B cell (primary cell): ENCODE data around the gene CADM1. TPM values are rescaled to one million over a fixed set of nuclear protein-coding genes. Genes with fewer than 3 reads are reported as not detected.

Experiments used
- ATAC-seq: fragments of 200-7000 bp; cut with Tn5 transposase; one replicate; pipeline ENCODE4 v1.10.0; 2021; ENCODE audit warnings: low read depth, mild to moderate bottlenecking, moderate number of reproducible peaks, moderate library complexity
- CTCF ChIA-PET: fragments of 350-600 bp; sonication (Branson Sonifier 250); formaldehyde crosslinking; loops from one replicate; lab custom pipeline; 2021; ENCODE audit warnings: antibody characterized with exemption, inconsistent platforms; lab: Charles Lee
- POLR2A ChIA-PET: fragments of 350-600 bp; sonication (Branson Sonifier 250); formaldehyde crosslinking; loops from one replicate; lab custom pipeline; 2021; ENCODE audit warnings: antibody characterized with exemption; lab: Charles Lee
- DNase-seq: peaks from one replicate; pipeline ENCODE4 v3.0.0; 2013
- H2AFZ ChIP-seq: 2 replicates; pipeline ENCODE4 v1.6.1; 2012; ENCODE audit warnings: mild to moderate bottlenecking, low read depth, low read length; ENCODE audit not compliant: insufficient read depth, poor library complexity, severe bottlenecking
- H3K27ac ChIP-seq, 2 donors: 1 replicate in 1 of 2; 2 replicates in 1 of 2; pipeline ENCODE4 v1.5.1; 2012 to 2013; ENCODE audit warnings: low read length in 2 of 2, mild to moderate bottlenecking in 2 of 2, moderate library complexity in 1 of 2
- H3K27me3 ChIP-seq, 4 experiments: fragments of 200-600 bp in 1 of 4; sonication (generic) in 1 of 4; replicated peaks in 1 of 4; 1 replicate in 2 of 4; 2 replicates in 2 of 4; pipeline versions ENCODE4 v1.6.1 to v1.7.0; 2013 to 2016; ENCODE audit warnings: low read length in 3 of 4, mild to moderate bottlenecking in 2 of 4, mixed read lengths in 1 of 4, moderate library complexity in 1 of 4; ENCODE audit not compliant: insufficient read depth in 4 of 4, control insufficient read depth in 3 of 4; ENCODE audit errors: control extremely low read depth in 1 of 4
- H3K36me3 ChIP-seq, 2 experiments: replicated peaks in 1 of 2; 1 replicate in 1 of 2; 2 replicates in 1 of 2; pipeline versions ENCODE4 v1.6.1 to v1.7.1; 2013; ENCODE audit warnings: low read length in 1 of 2; ENCODE audit not compliant: insufficient read depth in 2 of 2, control insufficient read depth in 1 of 2; ENCODE audit errors: control extremely low read depth in 1 of 2, extremely low read depth in 1 of 2
- H3K4me1 ChIP-seq, 2 donors: fragments of 200-600 bp in 1 of 2; sonication (generic) in 1 of 2; 1 replicate in 1 of 2; 2 replicates in 1 of 2; pipeline versions ENCODE4 v1.5.1 to v1.6.1; 2013 to 2017; ENCODE audit warnings: low read length in 2 of 2; ENCODE audit not compliant: control insufficient read depth in 2 of 2, insufficient read depth in 2 of 2
- H3K4me2 ChIP-seq: replicated peaks from 2 replicates; pipeline ENCODE3; 2012; ENCODE audit warnings: mild to moderate bottlenecking, low read depth, low read length; ENCODE audit not compliant: poor library complexity, severe bottlenecking
- H3K4me3 ChIP-seq, 5 experiments: fragments of 200-600 bp in 1 of 5; sonication (generic) in 1 of 5; 1 replicate in 3 of 5; 2 replicates in 2 of 5; pipeline versions ENCODE4 v1.5.1 to v1.7.0; 2011 to 2016; ENCODE audit warnings: low read length in 4 of 5, mild to moderate bottlenecking in 4 of 5, low read depth in 2 of 5, control low read depth in 1 of 5, moderate library complexity in 1 of 5; ENCODE audit not compliant: insufficient read depth in 1 of 5; ENCODE audit errors: control extremely low read depth in 1 of 5, extremely low read depth in 1 of 5
- H3K79me2 ChIP-seq: fragments of 200-600 bp; sonication (generic); one replicate; pipeline ENCODE4 v1.6.0; 2016; ENCODE audit warnings: low read length; ENCODE audit not compliant: control insufficient read depth, insufficient read depth
- H3K9ac ChIP-seq: fragments of 200-600 bp; sonication (generic); 2 replicates; pipeline ENCODE4 v1.6.1; 2017; ENCODE audit warnings: mild to moderate bottlenecking, low read length, moderate library complexity
- H3K9me3 ChIP-seq, 3 donors: one replicate each; pipeline versions ENCODE4 v1.6.1 to v1.7.1; 2013; ENCODE audit warnings: low read length in 2 of 3; ENCODE audit not compliant: control insufficient read depth in 2 of 3, insufficient read depth in 1 of 3; ENCODE audit errors: control extremely low read depth in 1 of 3
- H4K20me1 ChIP-seq: 2 replicates; pipeline ENCODE4 v1.6.0; 2012; ENCODE audit warnings: mild to moderate bottlenecking, low read length; ENCODE audit not compliant: insufficient read depth, control insufficient read depth, poor library complexity, severe bottlenecking
- H3K27ac Mint-ChIP-seq: one replicate; pipeline ENCODE4 v1.8.0; 2021; ENCODE audit warnings: mixed read lengths
- H3K27me3 Mint-ChIP-seq: one replicate; pipeline ENCODE4 v1.8.0; 2021; ENCODE audit warnings: mixed read lengths
- H3K4me1 Mint-ChIP-seq: one replicate; pipeline ENCODE4 v1.8.0; 2021; ENCODE audit warnings: mixed read lengths
- H3K4me3 Mint-ChIP-seq: one replicate; pipeline ENCODE4 v1.8.0; 2021; ENCODE audit warnings: mixed read lengths
- H3K9me3 Mint-ChIP-seq: one replicate; pipeline ENCODE4 v1.8.0; 2022; ENCODE audit warnings: mixed read lengths; ENCODE audit not compliant: insufficient read depth
- CTCF ChIP-seq: fragments of 200-600 bp; IDR thresholded peaks from one replicate; pipeline ENCODE4 v1.8.0; 2022; ENCODE audit warnings: antibody characterized with exemption, mild to moderate bottlenecking
- EZH2 ChIP-seq: IDR thresholded peaks from 2 replicates; pipeline ENCODE4 v1.6.1; 2012; ENCODE audit warnings: borderline replicate concordance, low read depth, mild to moderate bottlenecking, moderate library complexity, low read length; ENCODE audit not compliant: insufficient read depth, poor library complexity, severe bottlenecking
- WGBS: methylation state at CpG from one replicate; pipeline ENCODE4 v1.1.5; 2013; ENCODE audit warnings: missing lambda C conversion rate; ENCODE audit not compliant: insufficient coverage; 5-methylcytosine and 5-hydroxymethylcytosine counted together
- intact Hi-C: fragments of 100-400 bp; cut with micrococcal nuclease; formaldehyde crosslinking; loops from one replicate; pipeline ENCODE4 v1.10.0; 2022
- polyA plus RNA-seq: library from polyadenylated mRNA; depleted of rRNA; stranded (reverse); fragments of >200 nt; gene quantifications from 2 replicates; pipeline ENCODE4 v1.2.3, GENCODE V29; 2012
- total RNA-seq, 2 donors: library from RNA; stranded (reverse); fragments of 120-200 nt in 1 of 2; gene quantifications; 1 replicate in 1 of 2; 2 replicates in 1 of 2; pipeline versions ENCODE4 v1.2.3 to v1.2.4, GENCODE V29; 2013 to 2022

Gene CADM1
- total and polyA plus RNA-seq, 2 donors (not counting 1 experiment from before 2014, with no cell fraction given), result 0.43 to 0.49 TPM

- H3K4me2 ChIP-seq, result no peak overlapping the region
- DNase-seq, result no peak
- no CpG with 5 or more reads among the region's 1 CpG for WGBS
- H3K4me1 Mint-ChIP-seq, result no peaks in the 10 kb centered on the region
- ChIA-PET POLR2A (no interaction called here), CTCF (no interaction called here)
- H3K4me3 Mint-ChIP-seq, result no peak overlapping the region
- no peak for ATAC-seq
- H3K9me3 Mint-ChIP-seq, result peaks cover 2% of the 10 kb centered on the region
- intact Hi-C loops, result no loop called here
- no peaks in the 10 kb centered on the region for H3K27me3 Mint-ChIP-seq
- H3K27ac ChIP-seq, result no peak overlapping the region
- no peaks in the 10 kb centered on the region for H3K4me1 ChIP-seq
- H3K27ac Mint-ChIP-seq, result no peak overlapping the region
- H3K9ac ChIP-seq, result no peak overlapping the region
- TF ChIP-seq EZH2 (no peak), CTCF (no peak)
- H4K20me1 ChIP-seq, result no peaks in the 10 kb centered on the region
- H3K27me3 ChIP-seq, result no peaks in the 10 kb centered on the region
- no peaks in the 10 kb centered on the region for H3K36me3 ChIP-seq
- H3K9me3 ChIP-seq, result no peaks in the 10 kb centered on the region
- no peaks in the 10 kb centered on the region for H3K79me2 ChIP-seq
- no peak overlapping the region for H2AFZ ChIP-seq
- no peak overlapping the region for H3K4me3 ChIP-seq
Observed at GRCh38 chr11:115430345-115430744, 73.9 kb downstream of the CADM1 start.

- H4K20me1 ChIP-seq, result no peaks in the 10 kb centered on the region
- H2AFZ ChIP-seq, result no peak overlapping the region
- H3K4me1 Mint-ChIP-seq, result no peaks in the 10 kb centered on the region
- intact Hi-C loops, result no loop called here
- no peak for DNase-seq
- CTCF ChIA-PET, result no interaction called here
- no peaks in the 10 kb centered on the region for H3K36me3 ChIP-seq
- no peaks in the 10 kb centered on the region for H3K79me2 ChIP-seq
- ATAC-seq, result no peak
- no peaks in the 10 kb centered on the region for H3K27me3 Mint-ChIP-seq
- H3K4me1 ChIP-seq, result no peaks in the 10 kb centered on the region
- POLR2A ChIA-PET, result no interaction called here
- no peaks in the 10 kb centered on the region for H3K27me3 ChIP-seq
- H3K4me3 Mint-ChIP-seq, result no peak overlapping the region
- no peak overlapping the region for H3K9ac ChIP-seq
- no peak overlapping the region for H3K27ac ChIP-seq
- peaks cover 2% of the 10 kb centered on the region for H3K9me3 Mint-ChIP-seq
- TF ChIP-seq EZH2 (no peak), CTCF (no peak)
- no peak overlapping the region for H3K4me3 ChIP-seq
- H3K27ac Mint-ChIP-seq, result no peak overlapping the region
- no peaks in the 10 kb centered on the region for H3K9me3 ChIP-seq
- no peak overlapping the region for H3K4me2 ChIP-seq
Observed at GRCh38 chr11:115428306-115428705, 75.9 kb downstream of the CADM1 start.
